ENCODE data around the gene POGLUT2. TPM values are rescaled to one million over a fixed set of nuclear protein-coding genes. Genes with fewer than 3 reads are reported as not detected.
A peak's percentile ranks its signal among the peaks of the same experiment; 100 is the strongest.

The POGLUT2 gene
- polyA plus RNA-seq, 1 of the 3 experiments (the other 2 are of a cell fraction) = 10.2 TPM

DNA sequence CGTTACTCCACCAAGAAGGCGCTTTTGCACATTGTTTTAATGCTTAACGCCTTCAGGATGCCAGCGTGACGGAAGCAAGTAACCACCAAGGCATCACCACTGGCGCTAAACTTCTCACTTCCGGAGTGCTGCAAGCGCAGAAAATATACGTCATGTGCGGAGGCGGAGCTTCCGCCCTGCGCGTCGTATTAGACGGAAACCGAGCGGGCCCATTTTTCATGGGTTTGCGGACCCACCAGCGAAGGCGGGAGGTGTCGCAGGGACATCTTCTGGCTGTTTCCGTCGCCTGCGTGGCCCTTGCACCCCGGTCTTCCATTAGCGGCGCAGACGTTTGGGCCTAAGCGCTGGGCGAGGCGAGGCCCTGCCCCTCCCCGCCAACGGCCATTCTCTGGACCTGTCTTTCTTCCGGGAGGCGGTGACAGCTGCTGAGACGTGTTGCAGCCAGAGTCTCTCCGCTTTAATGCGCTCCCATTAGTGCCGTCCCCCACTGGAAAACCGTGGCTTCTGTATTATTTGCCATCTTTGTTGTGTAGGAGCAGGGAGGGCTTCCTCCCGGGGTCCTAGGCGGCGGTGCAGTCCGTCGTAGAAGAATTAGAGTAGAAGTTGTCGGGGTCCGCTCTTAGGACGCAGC is 47.0 kb upstream of the POGLUT2 start, which contains the start of gene ERCC5 (continued):
- peak; percentile 99 for TF ChIP-seq ELF1 (IDR thresholded peaks at IDR 0.05)
- peak; percentile 94 for TF ChIP-seq GABPA (IDR thresholded peaks at IDR 0.05; ENCODE audit: low read depth)
- TF ChIP-seq USF1 (IDR thresholded peaks at IDR 0.05; ENCODE audit: borderline replicate concordance, low read depth) = no peak
- peak; percentile 78; the same call in 1 of the 2 replicates for TF ChIP-seq TAF1 (IDR thresholded peaks at IDR 0.05; ENCODE audit: borderline replicate concordance, low read depth, low read length)
- TF ChIP-seq, protein P1, sequence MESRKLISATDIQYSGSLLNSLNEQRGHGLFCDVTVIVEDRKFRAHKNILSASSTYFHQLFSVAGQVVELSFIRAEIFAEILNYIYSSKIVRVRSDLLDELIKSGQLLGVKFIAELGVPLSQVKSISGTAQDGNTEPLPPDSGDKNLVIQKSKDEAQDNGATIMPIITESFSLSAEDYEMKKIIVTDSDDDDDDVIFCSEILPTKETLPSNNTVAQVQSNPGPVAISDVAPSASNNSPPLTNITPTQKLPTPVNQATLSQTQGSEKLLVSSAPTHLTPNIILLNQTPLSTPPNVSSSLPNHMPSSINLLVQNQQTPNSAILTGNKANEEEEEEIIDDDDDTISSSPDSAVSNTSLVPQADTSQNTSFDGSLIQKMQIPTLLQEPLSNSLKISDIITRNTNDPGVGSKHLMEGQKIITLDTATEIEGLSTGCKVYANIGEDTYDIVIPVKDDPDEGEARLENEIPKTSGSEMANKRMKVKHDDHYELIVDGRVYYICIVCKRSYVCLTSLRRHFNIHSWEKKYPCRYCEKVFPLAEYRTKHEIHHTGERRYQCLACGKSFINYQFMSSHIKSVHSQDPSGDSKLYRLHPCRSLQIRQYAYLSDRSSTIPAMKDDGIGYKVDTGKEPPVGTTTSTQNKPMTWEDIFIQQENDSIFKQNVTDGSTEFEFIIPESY (IDR thresholded peaks at IDR 0.05; ENCODE audit: borderline replicate concordance, low read depth) = peak; percentile 53; the same call in 1 of the 2 replicates
- peak; percentile 92 for TF ChIP-seq MXI1 (IDR thresholded peaks at IDR 0.05; ENCODE audit: low read depth, low read length)
- TF ChIP-seq, protein P2, sequence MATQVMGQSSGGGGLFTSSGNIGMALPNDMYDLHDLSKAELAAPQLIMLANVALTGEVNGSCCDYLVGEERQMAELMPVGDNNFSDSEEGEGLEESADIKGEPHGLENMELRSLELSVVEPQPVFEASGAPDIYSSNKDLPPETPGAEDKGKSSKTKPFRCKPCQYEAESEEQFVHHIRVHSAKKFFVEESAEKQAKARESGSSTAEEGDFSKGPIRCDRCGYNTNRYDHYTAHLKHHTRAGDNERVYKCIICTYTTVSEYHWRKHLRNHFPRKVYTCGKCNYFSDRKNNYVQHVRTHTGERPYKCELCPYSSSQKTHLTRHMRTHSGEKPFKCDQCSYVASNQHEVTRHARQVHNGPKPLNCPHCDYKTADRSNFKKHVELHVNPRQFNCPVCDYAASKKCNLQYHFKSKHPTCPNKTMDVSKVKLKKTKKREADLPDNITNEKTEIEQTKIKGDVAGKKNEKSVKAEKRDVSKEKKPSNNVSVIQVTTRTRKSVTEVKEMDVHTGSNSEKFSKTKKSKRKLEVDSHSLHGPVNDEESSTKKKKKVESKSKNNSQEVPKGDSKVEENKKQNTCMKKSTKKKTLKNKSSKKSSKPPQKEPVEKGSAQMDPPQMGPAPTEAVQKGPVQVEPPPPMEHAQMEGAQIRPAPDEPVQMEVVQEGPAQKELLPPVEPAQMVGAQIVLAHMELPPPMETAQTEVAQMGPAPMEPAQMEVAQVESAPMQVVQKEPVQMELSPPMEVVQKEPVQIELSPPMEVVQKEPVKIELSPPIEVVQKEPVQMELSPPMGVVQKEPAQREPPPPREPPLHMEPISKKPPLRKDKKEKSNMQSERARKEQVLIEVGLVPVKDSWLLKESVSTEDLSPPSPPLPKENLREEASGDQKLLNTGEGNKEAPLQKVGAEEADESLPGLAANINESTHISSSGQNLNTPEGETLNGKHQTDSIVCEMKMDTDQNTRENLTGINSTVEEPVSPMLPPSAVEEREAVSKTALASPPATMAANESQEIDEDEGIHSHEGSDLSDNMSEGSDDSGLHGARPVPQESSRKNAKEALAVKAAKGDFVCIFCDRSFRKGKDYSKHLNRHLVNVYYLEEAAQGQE (IDR thresholded peaks at IDR 0.05; ENCODE audit: low read depth, low read length) = peak; percentile 33; the same call in 1 of the 2 replicates

DNA sequence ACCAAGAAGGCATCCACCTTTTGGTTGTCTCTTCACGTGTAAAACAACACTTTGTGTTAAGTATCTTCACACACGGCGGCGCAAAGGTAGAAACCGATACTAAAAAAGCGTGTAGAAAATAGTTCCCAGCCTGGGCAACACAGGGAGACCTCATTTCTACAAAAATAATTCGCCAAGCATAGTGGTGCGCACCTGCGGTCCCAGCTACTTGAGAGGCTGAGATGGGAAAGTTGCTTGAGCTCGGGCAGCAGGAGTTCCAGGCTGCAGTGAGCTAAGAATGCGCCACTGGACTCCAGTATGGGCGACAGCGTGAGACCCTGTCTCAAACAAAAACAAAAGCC is 46.5 kb upstream of the POGLUT2 start:
- H3K9ac ChIP-seq = peak overlapping the region; percentile 89
- ChIA-PET CTCF (interaction anchor here (0.9 to 6.9 kb wide), 12 partner anchors 11 to 1700 kb away, joined by 3 to 70 read pairs (median 5); partner anchors contain the start of genes BIVM, POGLUT2 and TEX30), POLR2A (interaction anchor here (0.8 to 2.1 kb wide), 5 partner anchors 14 to 253 kb away, joined by 3 to 20 read pairs (median 8); partner anchors contain the start of genes TEX30 and TPP2)
- peaks cover 41% of the 10 kb centered on the region for H3K79me2 ChIP-seq (ENCODE audit: insufficient read depth)
- DNase-seq = no peak
- H3F3A ChIP-seq (replicated peaks; ENCODE audit: insufficient read depth) = peaks cover 18% of the 10 kb centered on the region
- no peaks in the 10 kb centered on the region for H3K9me2 ChIP-seq
- no peaks in the 10 kb centered on the region for H3K9me3 ChIP-seq
- TF ChIP-seq FOXM1 (IDR thresholded peaks at IDR 0.05; ENCODE audit: low read depth) = no peak
- TF ChIP-seq RCOR1 (IDR thresholded peaks at IDR 0.05; ENCODE audit: low read length) = no peak
- no peak for TF ChIP-seq PBX3 (IDR thresholded peaks at IDR 0.05)
- no peak for TF ChIP-seq POLR2AphosphoS5 (IDR thresholded peaks at IDR 0.05; ENCODE audit: low read depth, low read length)
- TF ChIP-seq GATA2 (CRISPR knock-in tag; IDR thresholded peaks at IDR 0.05) = no peak
- TF ChIP-seq SMC3 (IDR thresholded peaks at IDR 0.05; ENCODE audit: low read depth, low read length) = no peak
- H2AFZ ChIP-seq (ENCODE audit: low read depth) = peak overlapping the region; percentile 96
- peak overlapping the region; percentile 96 to 99 for H3K4me3 ChIP-seq (ENCODE audit: low read depth in 2 of 2, low read length in 1 of 2)
- 1% methylated on average over 12 of the region's 13 CpGs for WGBS (ENCODE audit: low lambda C conversion rate)
- H3K27ac ChIP-seq (ENCODE audit: low read depth in 2 of 2, low read length in 1 of 2) = peak overlapping the region; percentile 87 to 96
- H4K20me1 ChIP-seq (ENCODE audit: insufficient read depth) = peaks cover 11% of the 10 kb centered on the region; the same call in 1 of the 2 replicates
- peak overlapping the region; percentile 91 for H3K4me2 ChIP-seq
- H3K27me3 ChIP-seq (ENCODE audit: insufficient read depth) = no peaks in the 10 kb centered on the region
- peaks cover 0 to 12% of the 10 kb centered on the region in 2 experiments; a peak in 3 of 4 replicates for H3K4me1 ChIP-seq (ENCODE audit: control insufficient read depth in 1 of 2, insufficient read depth in 2 of 2, low read depth in 1 of 2, low read length in 1 of 2)
- peaks cover 17 to 19% of the 10 kb centered on the region in 2 experiments for H3K36me3 ChIP-seq (replicated peaks in 1 of 2; ENCODE audit: control insufficient read depth in 1 of 2, insufficient read depth in 2 of 2, low read length in 1 of 2)
